ENCODE results near the gene SRXN1.

Gene SRXN1

GRCh38 chr20:635893-636338 is 17.1 kb downstream of the SRXN1 start:
- DNase-seq (ENCODE audit: low read depth, low spot score): no peak

GRCh38 chr20:635028-635892 is 17.7 kb downstream of the SRXN1 start:
- no peak for DNase-seq (ENCODE audit: low read depth, low spot score)

- no peak for DNase-seq (ENCODE audit: low read depth, low spot score)
These were observed 18.7 kb downstream of the SRXN1 start for GRCh38 chr20:634148-634925.

GRCh38 chr20:631101-631500 is 21.9 kb downstream of the SRXN1 start:
- no peak for DNase-seq (ENCODE audit: low read depth, low spot score)

DNA sequence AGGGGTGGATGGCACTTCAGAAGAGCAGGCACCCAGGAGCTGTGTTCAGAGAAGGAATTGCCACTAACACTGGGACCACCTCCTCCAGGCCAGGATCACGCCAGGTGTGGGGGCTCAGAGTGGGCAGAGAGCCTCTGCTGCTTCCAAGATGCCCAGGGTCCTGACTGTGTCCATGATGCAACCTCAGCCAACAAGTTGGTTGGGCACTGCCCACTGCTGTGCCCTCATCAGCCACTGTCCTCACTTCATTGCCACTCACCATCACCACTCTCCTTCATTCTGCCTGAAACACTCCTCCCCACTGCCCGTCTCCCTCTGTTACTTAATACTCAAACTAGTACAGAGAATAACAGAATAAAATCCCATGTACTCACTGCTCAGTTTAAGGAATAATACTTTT is 26.4 kb downstream of the SRXN1 start:
- no peak for DNase-seq (ENCODE audit: low read depth, low spot score)

GRCh38 chr20:625360-625932 is 27.6 kb downstream of the SRXN1 start:
- no peak for DNase-seq (ENCODE audit: low read depth, low spot score)

- DNase-seq (ENCODE audit: low read depth, low spot score): no peak
These were observed 29.3 kb downstream of the SRXN1 start for GRCh38 chr20:623704-624103.

DNA sequence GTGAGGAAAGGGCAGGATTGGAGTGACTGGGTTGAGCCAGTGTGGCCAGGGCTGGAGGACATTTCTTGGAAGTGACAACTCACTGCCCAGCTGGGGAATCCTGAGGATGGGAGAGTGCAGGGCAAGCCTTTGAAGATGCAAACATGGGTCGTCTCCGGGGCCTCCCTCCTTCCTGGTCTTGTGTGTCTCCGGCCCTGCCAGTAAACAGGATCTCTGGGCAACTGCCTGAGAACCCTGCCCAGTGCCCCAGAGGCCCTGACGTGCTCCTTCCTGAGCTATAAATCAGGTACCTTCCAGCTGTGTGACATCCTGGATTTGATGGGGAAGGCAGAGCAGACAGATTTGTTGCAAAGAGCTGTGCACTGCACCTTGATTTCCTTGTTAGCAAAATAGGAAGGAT is 30.0 kb downstream of the SRXN1 start:
- no peak for DNase-seq (ENCODE audit: low read depth, low spot score)

- no peak for DNase-seq (ENCODE audit: low read depth, low spot score)
These were observed 30.8 kb downstream of the SRXN1 start for GRCh38 chr20:622161-622560.

DNA sequence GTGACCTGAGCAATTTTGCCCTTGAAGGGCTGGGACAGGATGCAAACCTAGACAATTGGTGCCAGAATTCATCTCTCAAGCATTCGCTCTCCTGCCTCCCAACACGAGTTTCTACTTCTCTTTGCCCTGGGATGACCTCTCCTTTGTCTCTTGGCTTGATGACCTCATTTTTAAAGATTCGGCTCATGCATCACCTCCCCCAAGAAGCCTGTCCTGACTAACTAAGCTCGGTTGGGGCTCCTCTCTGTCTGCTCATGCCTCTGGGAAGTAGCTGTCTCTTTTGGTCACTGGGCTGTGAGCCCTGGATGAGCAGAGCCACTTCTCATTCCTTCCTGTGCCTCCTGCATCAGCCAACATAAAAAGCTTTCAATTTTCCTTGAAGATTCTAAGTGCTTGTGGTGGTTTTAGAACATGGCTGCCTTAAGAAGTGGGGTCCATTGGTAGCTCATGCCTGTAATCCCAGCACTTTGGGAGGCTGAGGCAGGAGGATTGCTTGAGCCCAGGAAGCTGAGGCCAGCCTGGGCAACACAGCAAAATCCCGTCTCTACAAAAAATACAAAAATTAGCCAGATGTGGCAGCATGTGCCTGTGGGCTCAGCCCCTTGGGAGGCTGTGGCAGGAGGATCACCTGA is 31.8 kb downstream of the SRXN1 start:
- DNase-seq (ENCODE audit: low read depth, low spot score): no peak

GRCh38 chr20:620246-620645 is 32.8 kb downstream of the SRXN1 start:
- DNase-seq (ENCODE audit: low read depth, low spot score): no peak

DNA sequence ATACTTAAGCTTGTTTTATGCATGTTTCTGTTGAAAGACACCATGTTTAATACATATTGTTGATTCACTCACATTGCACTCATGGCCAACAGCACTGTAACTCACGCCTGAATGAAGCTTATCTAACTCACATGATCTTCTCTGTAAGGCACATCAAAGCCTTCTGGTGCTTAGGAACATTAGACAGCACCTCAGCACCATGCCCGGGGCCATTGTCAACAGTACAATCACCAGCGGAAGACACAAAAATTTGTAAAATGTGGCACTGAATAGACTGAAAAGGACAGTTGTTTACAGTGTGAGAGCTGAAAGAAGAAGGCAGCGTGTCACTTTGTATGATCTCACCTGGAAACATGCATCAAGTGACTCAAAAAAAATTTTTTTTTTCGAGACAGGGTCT is 34.0 kb downstream of the SRXN1 start:
- no peak for DNase-seq (ENCODE audit: low read depth, low spot score)

DNA sequence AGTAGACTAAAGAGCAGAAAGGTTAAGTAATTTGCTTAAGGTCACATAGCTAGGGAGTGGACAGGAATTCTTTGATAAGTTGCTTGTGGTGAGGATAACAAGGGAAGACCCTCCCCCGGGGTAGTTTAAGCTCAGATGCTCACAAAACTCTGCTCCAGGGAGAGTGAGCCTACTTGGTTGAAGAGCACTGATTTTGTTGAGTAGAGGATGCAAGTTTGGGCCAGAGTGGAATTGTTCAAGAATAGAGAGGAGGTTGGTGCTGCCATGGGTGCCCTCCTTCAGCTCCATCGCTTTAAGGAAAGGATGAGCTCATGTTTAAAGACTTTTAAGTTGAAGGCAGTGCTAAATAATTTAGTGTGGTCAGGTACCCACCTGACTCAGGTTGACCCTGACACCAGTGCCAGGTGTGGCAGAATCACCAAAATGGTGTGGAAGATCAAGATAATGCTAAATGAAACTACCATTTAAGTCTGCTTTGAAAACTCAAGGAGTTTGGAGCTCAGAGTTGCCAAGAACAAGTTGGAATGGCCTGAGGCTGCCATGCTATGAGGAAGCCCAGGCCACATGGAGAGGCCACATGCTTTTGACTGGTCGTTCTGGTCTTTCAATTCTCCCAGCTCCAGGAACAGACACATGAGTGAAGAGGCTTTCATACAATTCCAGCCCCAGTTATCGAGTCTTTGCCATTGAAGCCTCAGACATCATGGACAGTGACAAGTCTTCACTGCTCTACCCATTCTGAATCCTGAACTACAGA is 34.9 kb downstream of the SRXN1 start:
- DNase-seq (ENCODE audit: low read depth, low spot score): no peak

- no peak for DNase-seq (ENCODE audit: low read depth, low spot score)
These were observed 37.5 kb downstream of the SRXN1 start for GRCh38 chr20:615514-615913.

- DNase-seq (ENCODE audit: low read depth, low spot score): no peak
These were observed 41.2 kb downstream of the SRXN1 start for GRCh38 chr20:611843-612185.

DNA sequence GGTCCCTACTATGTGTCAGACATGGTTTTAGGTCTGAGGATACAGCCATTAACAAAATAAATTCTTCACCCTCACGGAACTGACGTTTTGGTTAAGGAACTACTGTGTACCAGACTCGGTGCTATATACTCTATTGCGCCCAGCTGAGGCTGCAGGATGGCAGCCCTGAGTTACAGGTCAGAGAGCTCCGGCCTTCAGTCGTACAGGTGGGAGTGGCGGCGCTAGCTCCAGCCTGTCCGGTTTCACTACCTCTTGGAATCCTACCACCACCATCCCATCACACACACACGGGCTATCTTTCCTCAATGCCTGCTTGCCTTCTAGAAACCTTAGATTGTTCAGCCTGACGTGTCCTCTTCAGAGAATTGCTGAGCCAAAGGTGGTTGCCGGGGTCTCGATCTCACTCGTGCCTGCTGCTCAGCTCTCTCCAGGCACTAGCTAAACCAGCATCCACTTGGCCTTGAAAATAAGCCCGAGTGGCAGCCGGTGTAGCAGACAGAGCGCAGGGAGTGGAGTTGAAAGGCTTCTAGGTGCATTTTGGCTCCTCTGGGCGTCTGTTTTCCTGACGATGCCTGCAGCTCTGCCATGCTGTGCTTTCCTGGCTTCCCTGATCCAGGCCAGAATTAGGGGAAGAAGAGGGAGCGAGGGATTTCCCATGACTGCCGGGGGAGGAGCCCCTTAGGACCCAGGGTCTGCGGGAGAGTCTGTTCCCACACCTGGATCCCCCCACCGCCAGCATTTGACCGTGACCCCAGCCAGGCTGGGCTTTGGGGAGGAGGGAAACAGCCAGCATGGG is 41.8 kb downstream of the SRXN1 start:
- no peak for DNase-seq (ENCODE audit: low read depth, low spot score)

DNA sequence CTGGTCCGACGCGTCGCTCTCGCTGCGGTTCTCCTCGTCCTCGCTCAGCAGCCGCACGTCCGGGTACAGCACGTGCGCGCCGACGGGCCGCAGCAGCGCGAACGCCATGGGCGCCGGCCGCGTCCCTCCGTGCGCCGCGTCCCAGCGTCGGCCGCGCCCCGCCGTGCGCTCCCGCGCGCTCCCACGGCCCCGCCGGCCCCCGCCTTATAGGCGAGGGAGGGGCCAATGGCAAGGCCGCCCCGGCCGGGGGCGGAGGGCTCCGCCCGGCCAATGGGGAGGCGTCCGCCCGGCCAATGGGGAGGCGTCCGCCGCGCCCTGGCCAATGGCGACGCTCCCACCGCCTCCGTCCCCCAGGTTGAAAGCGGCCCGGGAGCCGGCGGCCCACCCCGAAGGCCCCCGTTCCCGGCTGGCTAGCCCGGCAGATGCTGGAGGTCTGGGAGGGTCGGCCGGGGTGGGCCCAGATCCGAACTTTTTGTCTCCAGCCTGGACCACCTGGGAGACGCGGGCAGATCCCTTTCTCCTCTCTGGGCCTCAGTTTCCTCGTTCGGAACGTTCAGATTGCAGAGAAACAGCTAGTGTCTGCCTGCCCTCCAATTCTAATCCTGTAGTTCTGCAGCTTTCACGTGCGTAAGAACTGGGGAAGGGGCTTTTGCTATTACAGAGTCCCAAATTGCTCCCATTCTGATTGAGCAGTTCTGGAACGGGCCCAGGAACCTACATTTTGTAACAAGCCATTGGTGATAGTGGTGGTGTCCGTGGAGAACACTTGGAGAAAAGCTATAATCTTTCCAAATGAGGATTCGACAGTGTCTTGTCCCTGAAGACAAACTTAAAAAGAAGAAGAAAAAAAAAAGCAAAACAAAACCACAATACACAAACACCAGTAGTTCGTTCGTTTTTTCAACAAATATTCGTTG is 42.6 kb downstream of the SRXN1 start, which contains the start of gene TCF15:
Gene TCF15, minus strand, starts transcription at position 180 of the 917 bp plus-strand sequence. Its CDS starts 72 bp downstream, at position 108.
- DNase-seq (ENCODE audit: low read depth, low spot score): no peak

DNA sequence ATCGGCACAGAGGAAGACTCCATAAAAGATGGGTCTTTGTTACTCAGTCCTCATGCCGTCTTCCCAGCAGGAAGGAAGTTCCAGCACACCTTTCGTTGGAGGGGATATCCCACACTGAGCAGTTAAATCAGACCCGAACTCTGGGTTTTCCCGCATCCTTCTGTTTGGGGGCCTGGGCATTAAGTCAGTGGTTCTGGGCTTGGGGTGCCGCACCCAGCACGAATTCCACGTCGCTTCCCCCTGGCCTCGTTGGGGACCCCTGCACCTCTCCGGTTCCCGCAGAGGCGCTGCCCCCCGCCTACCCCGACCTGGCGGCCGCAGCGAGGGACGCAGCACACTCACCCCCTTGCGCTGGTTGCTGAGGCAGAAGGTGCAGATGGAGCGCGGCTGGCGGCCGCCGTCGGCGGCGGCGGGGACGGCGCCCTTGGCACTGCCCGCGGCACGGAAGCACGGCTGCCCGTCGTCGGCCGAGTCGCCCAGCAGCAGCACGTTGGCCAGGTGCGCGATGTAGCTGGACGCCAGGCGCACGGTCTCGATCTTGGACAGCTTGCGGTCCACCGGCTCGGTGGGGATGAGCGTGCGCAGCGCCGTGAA is 43.5 kb downstream of the SRXN1 start:
- DNase-seq (ENCODE audit: low read depth, low spot score): no peak

DNA sequence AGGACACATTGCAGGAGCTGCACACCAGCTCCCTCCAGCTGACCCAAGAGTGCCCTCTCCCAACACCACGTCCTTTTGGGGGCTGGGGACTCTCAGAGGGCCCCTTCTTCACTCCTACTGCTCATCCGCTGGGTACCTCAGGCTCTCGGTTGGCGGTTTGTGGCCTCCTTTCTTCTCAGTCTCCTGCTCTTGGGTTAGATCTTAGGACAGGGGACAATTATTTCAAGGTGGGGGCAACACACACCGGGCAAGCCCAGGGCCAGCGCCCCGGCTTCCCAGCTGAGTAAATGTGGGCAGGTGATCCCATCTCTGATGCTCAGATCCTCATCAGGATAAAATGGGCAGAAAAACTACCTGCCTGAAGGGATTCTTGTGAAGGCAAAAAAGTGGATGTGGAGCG is 44.0 kb downstream of the SRXN1 start:
- no peak for DNase-seq (ENCODE audit: low read depth, low spot score)

Measured in activated naive CD8-positive, alpha-beta T cell treated with anti-CD3 and anti-CD28 coated beads, Interleukin-2, amount 50 U/mL, for 16 hours (primary cell).